B cell (primary cell): Measurements from ENCODE around the gene SEC63.

Source experiments
- EZH2 ChIP-seq: IDR thresholded peaks from 2 replicates; pipeline ENCODE4 v1.6.1; 2012; ENCODE audit warnings: borderline replicate concordance, low read depth, mild to moderate bottlenecking, moderate library complexity, low read length; ENCODE audit not compliant: insufficient read depth, poor library complexity, severe bottlenecking
- TF ChIP-seq, protein P1 (sequence below): fragments of 200-600 bp; IDR thresholded peaks from one replicate; pipeline ENCODE4 v1.8.0; 2022; ENCODE audit warnings: antibody characterized with exemption, mild to moderate bottlenecking

DNA sequence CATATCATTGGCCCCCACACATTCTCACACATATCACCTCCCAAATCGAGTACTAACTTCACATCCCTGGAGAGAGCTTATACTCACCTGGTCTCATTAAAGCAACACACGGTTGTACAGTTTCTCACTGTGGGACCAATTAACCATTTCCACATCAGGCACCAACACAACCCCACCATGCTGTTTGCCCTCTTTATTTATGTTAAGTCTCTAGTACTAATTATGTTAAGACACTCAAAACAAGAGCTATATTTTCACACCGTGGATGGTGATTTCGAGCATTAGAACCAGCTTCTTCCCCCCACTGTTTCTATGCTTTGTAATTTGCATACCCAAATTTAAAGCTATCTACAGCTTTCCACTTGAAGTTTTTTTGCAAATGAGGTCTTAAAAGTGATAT is 140.2 kb downstream of the SEC63 start:
- TF ChIP-seq, protein P1, sequence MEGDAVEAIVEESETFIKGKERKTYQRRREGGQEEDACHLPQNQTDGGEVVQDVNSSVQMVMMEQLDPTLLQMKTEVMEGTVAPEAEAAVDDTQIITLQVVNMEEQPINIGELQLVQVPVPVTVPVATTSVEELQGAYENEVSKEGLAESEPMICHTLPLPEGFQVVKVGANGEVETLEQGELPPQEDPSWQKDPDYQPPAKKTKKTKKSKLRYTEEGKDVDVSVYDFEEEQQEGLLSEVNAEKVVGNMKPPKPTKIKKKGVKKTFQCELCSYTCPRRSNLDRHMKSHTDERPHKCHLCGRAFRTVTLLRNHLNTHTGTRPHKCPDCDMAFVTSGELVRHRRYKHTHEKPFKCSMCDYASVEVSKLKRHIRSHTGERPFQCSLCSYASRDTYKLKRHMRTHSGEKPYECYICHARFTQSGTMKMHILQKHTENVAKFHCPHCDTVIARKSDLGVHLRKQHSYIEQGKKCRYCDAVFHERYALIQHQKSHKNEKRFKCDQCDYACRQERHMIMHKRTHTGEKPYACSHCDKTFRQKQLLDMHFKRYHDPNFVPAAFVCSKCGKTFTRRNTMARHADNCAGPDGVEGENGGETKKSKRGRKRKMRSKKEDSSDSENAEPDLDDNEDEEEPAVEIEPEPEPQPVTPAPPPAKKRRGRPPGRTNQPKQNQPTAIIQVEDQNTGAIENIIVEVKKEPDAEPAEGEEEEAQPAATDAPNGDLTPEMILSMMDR, result no peak
- no peak for TF ChIP-seq EZH2
